ENCODE measurements around the gene ZNF337. TPM values are rescaled to one million over a fixed set of nuclear protein-coding genes. Genes with fewer than 3 reads are reported as not detected.

ZNF337 gene
- polyA plus RNA-seq, 3 donors, result 2.1 to 12.0 (median 3.0) TPM

DNA sequence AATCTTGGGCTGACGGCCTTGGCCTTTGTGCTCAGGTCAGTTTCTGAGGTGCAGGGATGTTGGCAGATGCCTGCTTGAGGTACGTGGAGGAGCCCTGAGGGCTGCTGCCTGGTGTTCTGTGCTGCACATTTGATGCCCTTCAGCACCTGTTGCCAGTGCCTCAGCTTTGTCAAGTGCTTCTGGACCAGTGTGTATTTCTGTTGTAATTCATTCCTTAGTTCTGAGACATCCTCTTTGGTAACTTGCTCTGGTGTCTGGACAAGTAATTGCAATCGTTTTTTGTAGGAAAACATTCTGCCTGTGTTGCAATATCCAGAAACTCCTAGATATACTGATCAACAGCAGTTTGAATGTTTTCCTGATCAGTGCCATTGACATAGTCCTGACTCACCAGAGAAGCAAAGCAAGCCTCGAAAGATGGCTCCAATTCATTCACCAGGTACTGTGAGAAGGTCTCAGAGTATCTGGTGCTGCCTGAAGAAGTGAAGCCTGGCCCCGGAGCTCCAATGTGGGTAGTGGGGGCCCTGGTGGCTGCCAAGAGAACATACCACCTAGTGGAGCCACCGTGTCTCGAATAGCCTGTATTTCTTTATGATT lies 26.7 kb downstream of the ZNF337 start:
- Histone ChIP-seq H3K27me3 (ENCODE audit: control insufficient read depth in 2 of 2, insufficient read depth in 2 of 2, low read length in 2 of 2) (no peaks in the 10 kb centered on the region), H2AFZ (ENCODE audit: insufficient read depth, low read depth, low read length, poor library complexity, severe bottlenecking) (no peak overlapping the region), H3K27ac (ENCODE audit: low read depth in 1 of 2, low read length in 2 of 2) (no peak overlapping the region), H3K9ac (ENCODE audit: insufficient read depth, low read length, poor library complexity, severe bottlenecking) (no peak overlapping the region), H4K20me1 (ENCODE audit: insufficient read depth, low read length) (no peaks in the 10 kb centered on the region), H3K4me1 (ENCODE audit: control insufficient read depth in 1 of 2, insufficient read depth in 2 of 2, low read length in 2 of 2) (peaks cover 0 to 7% of the 10 kb centered on the region in 2 donors), H3K4me3 (replicated peaks in 1 of 3; ENCODE audit: low read depth in 2 of 3, low read length in 3 of 3) (no peak overlapping the region), H3K4me2 (replicated peaks; ENCODE audit: extremely low read depth, low read length, poor library complexity, severe bottlenecking) (no peak overlapping the region), H3K9me3 (replicated peaks in 1 of 2; ENCODE audit: control insufficient read depth in 1 of 2, insufficient read depth in 1 of 2, low read length in 2 of 2) (no peaks in the 10 kb centered on the region), H3K79me2 (ENCODE audit: insufficient read depth, low read length) (no peaks in the 10 kb centered on the region), H3K36me3 (replicated peaks in 1 of 2; ENCODE audit: control insufficient read depth in 1 of 2, insufficient read depth in 2 of 2, low read length in 2 of 2) (peaks cover 1 to 19% of the 10 kb centered on the region in 2 donors)
- intact Hi-C loops (cut with micrococcal nuclease), result no loop called here
- 100% methylated on average over 2 of the region's 7 CpGs for WGBS (ENCODE audit: insufficient coverage)
- peaks cover 13% of the 10 kb centered on the region in 2 donors for H3K36me3 Mint-ChIP-seq
- peaks cover 9% of the 10 kb centered on the region for H3K4me1 Mint-ChIP-seq
- no peak overlapping the region for H3K4me3 Mint-ChIP-seq
- DNase-seq, result no peak
- peaks cover 0 to 2% (median 0%) of the 10 kb centered on the region in 3 donors for H3K27me3 Mint-ChIP-seq (ENCODE audit: low read depth in 3 of 3)
- peaks cover 0 to 2% (median 0%) of the 10 kb centered on the region in 7 donors for H3K9me3 Mint-ChIP-seq
- H3K27ac Mint-ChIP-seq, result no peak overlapping the region
- no peak for TF ChIP-seq CTCF (IDR thresholded peaks at IDR 0.05)

GRCh38 chr20:25668446-25668845 lies 28.2 kb downstream of the ZNF337 start:
- TF ChIP-seq CTCF (IDR thresholded peaks at IDR 0.05), result no peak
- H3K27me3 ChIP-seq (ENCODE audit: control insufficient read depth in 2 of 2, insufficient read depth in 2 of 2, low read length in 2 of 2), result no peaks in the 10 kb centered on the region
- Mint-ChIP-seq H3K36me3 (peaks cover 0 to 2% of the 10 kb centered on the region in 2 donors), H3K9me3 (peaks cover 0 to 4% (median 0%) of the 10 kb centered on the region in 7 donors), H3K27ac (no peak overlapping the region), H3K4me1 (peaks cover 9% of the 10 kb centered on the region), H3K27me3 (ENCODE audit: low read depth in 3 of 3) (peaks cover 0 to 2% (median 0%) of the 10 kb centered on the region in 3 donors), H3K4me3 (no peak overlapping the region)
- H2AFZ ChIP-seq (ENCODE audit: insufficient read depth, low read depth, low read length, poor library complexity, severe bottlenecking), result no peak overlapping the region
- peaks cover 0 to 4% of the 10 kb centered on the region in 2 donors for H3K36me3 ChIP-seq (replicated peaks in 1 of 2; ENCODE audit: control insufficient read depth in 1 of 2, insufficient read depth in 2 of 2, low read length in 2 of 2)
- no peaks in the 10 kb centered on the region for H3K9me3 ChIP-seq (replicated peaks in 1 of 2; ENCODE audit: control insufficient read depth in 1 of 2, insufficient read depth in 1 of 2, low read length in 2 of 2)
- no peaks in the 10 kb centered on the region for H3K79me2 ChIP-seq (ENCODE audit: insufficient read depth, low read length)
- H3K4me2 ChIP-seq (replicated peaks; ENCODE audit: extremely low read depth, low read length, poor library complexity, severe bottlenecking), result no peak overlapping the region
- H3K27ac ChIP-seq (ENCODE audit: low read depth in 1 of 2, low read length in 2 of 2), result no peak overlapping the region
- 83% methylated on average over 2 of the region's 4 CpGs for WGBS (ENCODE audit: insufficient coverage)
- H3K4me1 ChIP-seq (ENCODE audit: control insufficient read depth in 1 of 2, insufficient read depth in 2 of 2, low read length in 2 of 2), result peaks cover 0 to 7% of the 10 kb centered on the region in 2 donors
- no peaks in the 10 kb centered on the region for H4K20me1 ChIP-seq (ENCODE audit: insufficient read depth, low read length)
- no peak overlapping the region for H3K4me3 ChIP-seq (replicated peaks in 1 of 3; ENCODE audit: low read depth in 2 of 3, low read length in 3 of 3)
- DNase-seq, result no peak
- no peak overlapping the region for H3K9ac ChIP-seq (ENCODE audit: insufficient read depth, low read length, poor library complexity, severe bottlenecking)
- intact Hi-C loops (cut with micrococcal nuclease), result no loop called here

Data from CD14-positive monocyte (primary cell).